Endothelial cell of umbilical vein (primary cell): ENCODE results near the gene ADCY3. TPM values are rescaled to one million over a fixed set of nuclear protein-coding genes. Genes with fewer than 3 reads are reported as not detected.

Experiments used
- BruUV-seq: library from RNA; stranded (reverse); fragments of 400-500 nt; replicated peaks from 2 replicates; lab custom pipeline; 2021; lab: Mats Ljungman, UMichigan
- CTCF ChIA-PET: fragments of 300-600, 350-600 bp; sonication (Branson Sonifier 250); formaldehyde crosslinking; loops from one replicate; lab custom pipeline; 2021; ENCODE audit warnings: antibody characterized with exemption, inconsistent platforms; lab: Charles Lee
- POLR2A ChIA-PET: fragments of 300-600, 350-600 bp; sonication (Branson Sonifier 250); formaldehyde crosslinking; loops from one replicate; lab custom pipeline; 2021; ENCODE audit warnings: antibody characterized with exemption, inconsistent platforms; lab: Charles Lee
- DNase-seq: peaks from one replicate; pipeline ENCODE4 v3.0.0-alpha.2; 2011; ENCODE audit warnings: low read depth, low spot score
- FAIRE-seq: peaks from 2 replicates; lab custom pipeline; 2011; peaks lifted over from hg19 to GRCh38; lab: Jason Lieb, UNC
- H2AFZ ChIP-seq: 2 replicates; pipeline ENCODE4 v1.6.0; 2012; ENCODE audit warnings: low read depth, low read length, control low read depth, inconsistent platforms
- H3K27ac ChIP-seq: 2 replicates; pipeline ENCODE4 v1.5.1; 2011; ENCODE audit warnings: low read depth, mild to moderate bottlenecking, control low read depth, low read length, moderate library complexity; ENCODE audit not compliant: insufficient read depth
- H3K27me3 ChIP-seq, 2 experiments: 2 replicates each; pipeline versions ENCODE4 v1.6.0 to v1.6.1; 2011; ENCODE audit warnings: low read length in 2 of 2, mixed read lengths in 1 of 2; ENCODE audit not compliant: control insufficient read depth in 2 of 2, insufficient read depth in 2 of 2
- H3K36me3 ChIP-seq, 2 experiments: 2 replicates in 1 of 2; 3 replicates in 1 of 2; pipeline ENCODE4 v1.5.1; 2011; ENCODE audit warnings: low read length in 2 of 2, mild to moderate bottlenecking in 1 of 2, moderate library complexity in 1 of 2; ENCODE audit not compliant: control insufficient read depth in 2 of 2, insufficient read depth in 2 of 2; ENCODE audit errors: extremely low read depth in 1 of 2
- H3K4me1 ChIP-seq: 3 replicates; pipeline ENCODE4 v1.5.1; 2011; ENCODE audit warnings: mild to moderate bottlenecking, low read length; ENCODE audit not compliant: control insufficient read depth, insufficient read depth; ENCODE audit errors: extremely low read depth
- H3K4me2 ChIP-seq: 2 replicates; pipeline ENCODE4 v1.6.1; 2011; ENCODE audit warnings: low read length, control low read depth, mixed read lengths; ENCODE audit not compliant: insufficient read depth
- H3K4me3 ChIP-seq, 3 experiments: fragments of 200-600 bp in 1 of 3; sonication (generic), shearing (Covaris generic) in 1 of 3; replicated peaks in 1 of 3; 2 replicates each; pipeline ENCODE4 v1.5.1; 2011 to 2016; ENCODE audit warnings: control low read depth in 3 of 3, low read length in 3 of 3, mild to moderate bottlenecking in 2 of 3, inconsistent platforms in 1 of 3, low read depth in 1 of 3, moderate library complexity in 1 of 3; ENCODE audit not compliant: insufficient read depth in 1 of 3
- H3K79me2 ChIP-seq: 2 replicates; pipeline ENCODE4 v1.6.0; 2012; ENCODE audit warnings: low read length, inconsistent platforms; ENCODE audit not compliant: control insufficient read depth, insufficient read depth
- H3K9ac ChIP-seq: replicated peaks from 2 replicates; pipeline ENCODE3; 2011; ENCODE audit warnings: low read length, control low read depth; ENCODE audit not compliant: insufficient read depth; ENCODE audit errors: extremely low read depth
- H3K9me1 ChIP-seq: replicated peaks from 3 replicates; pipeline ENCODE4 v1.6.0; 2011; ENCODE audit warnings: mild to moderate bottlenecking, low read length; ENCODE audit not compliant: control insufficient read depth, insufficient read depth; ENCODE audit errors: extremely low read depth
- H3K9me3 ChIP-seq: replicated peaks from 2 replicates; pipeline ENCODE4 v1.5.1; 2012; ENCODE audit warnings: low read length, inconsistent platforms; ENCODE audit not compliant: control insufficient read depth, insufficient read depth
- H4K20me1 ChIP-seq: replicated peaks from 2 replicates; pipeline ENCODE3; 2011; ENCODE audit warnings: mild to moderate bottlenecking, low read length; ENCODE audit not compliant: control insufficient read depth, insufficient read depth; ENCODE audit errors: extremely low read depth
- CTCF ChIP-seq, 2 donors: IDR thresholded peaks; 1 replicate in 1 of 2; 2 replicates in 1 of 2; pipeline ENCODE4 v1.5.1; 2011; ENCODE audit warnings: low read length in 2 of 2, mild to moderate bottlenecking in 2 of 2, moderate library complexity in 2 of 2, control low read depth in 1 of 2, inconsistent platforms in 1 of 2, low read depth in 1 of 2; ENCODE audit not compliant: insufficient read depth in 1 of 2; ENCODE audit errors: extremely low read depth in 1 of 2
- EZH2 ChIP-seq: IDR thresholded peaks from 2 replicates; pipeline ENCODE4 v1.6.1; 2012; ENCODE audit warnings: borderline replicate concordance, low read depth, mild to moderate bottlenecking, moderate library complexity, low read length, inconsistent platforms; ENCODE audit not compliant: severe bottlenecking
- FOS ChIP-seq: IDR thresholded peaks from 2 replicates; pipeline ENCODE4 v1.6.1; 2011; ENCODE audit warnings: mild to moderate bottlenecking, low read length, moderate library complexity, borderline replicate concordance; ENCODE audit not compliant: insufficient read depth
- GATA2 ChIP-seq: IDR thresholded peaks from 2 replicates; pipeline ENCODE4 v1.7.0; 2011; ENCODE audit warnings: low read depth, mild to moderate bottlenecking, moderate library complexity, mixed read lengths, low read length; ENCODE audit not compliant: insufficient read length, insufficient read depth
- JUN ChIP-seq: IDR thresholded peaks from 2 replicates; pipeline ENCODE4 v1.6.1; 2011; ENCODE audit warnings: borderline replicate concordance, low read depth; ENCODE audit not compliant: insufficient read length, insufficient read depth
- MYC ChIP-seq: IDR thresholded peaks from one replicate; pipeline ENCODE4 v1.6.1; 2011; ENCODE audit warnings: mild to moderate bottlenecking, low read depth, low read length
- POLR2A ChIP-seq: IDR thresholded peaks from 2 replicates; pipeline ENCODE4 v1.6.1; 2012; ENCODE audit warnings: low read depth, mild to moderate bottlenecking, control low read depth, low read length
- POLR2AphosphoS5 ChIP-seq: IDR thresholded peaks from 2 replicates; pipeline ENCODE4 v1.6.1; 2012; ENCODE audit warnings: low read depth, mild to moderate bottlenecking, control low read depth, low read length, moderate library complexity; ENCODE audit not compliant: insufficient read depth
- dilution Hi-C: fragments of 300-500 bp; cut with MboI; formaldehyde crosslinking; loops from one replicate; pipeline ENCODE4 v1.15.0; 2019; ENCODE audit warnings: low sequenced_read_pairs; ENCODE audit not compliant: extremely low pct_ligation_motif_present
- intact Hi-C: fragments of 100-400 bp; cut with micrococcal nuclease; formaldehyde crosslinking; loops from one replicate; pipeline ENCODE4 v1.10.0; 2022
- polyA plus RNA-seq, 4 experiments: library from polyadenylated mRNA; depleted of rRNA in 3 of 4; stranded (reverse) in 3 of 4; unstranded in 1 of 4; fragments of >200 nt; gene quantifications; 2 replicates each; pipeline versions ENCODE4 v1.2.1 to v1.2.3, GENCODE V29; 2011 to 2012; ENCODE audit warnings: missing spikeins in 1 of 4
- total RNA-seq: library from RNA; stranded (reverse); gene quantifications from 2 replicates; pipeline ENCODE4 v1.2.3, GENCODE V29; 2021
- TF ChIP-seq, protein P1 (sequence below): IDR thresholded peaks from 2 replicates; pipeline ENCODE4 v1.6.1; 2011; ENCODE audit not compliant: insufficient read depth, insufficient read length

Gene ADCY3
- total and polyA plus RNA-seq, 2 donors (not counting 3 experiments of a cell fraction or from before 2014, with no cell fraction given) = 54.0 to 61.3 TPM

DNA sequence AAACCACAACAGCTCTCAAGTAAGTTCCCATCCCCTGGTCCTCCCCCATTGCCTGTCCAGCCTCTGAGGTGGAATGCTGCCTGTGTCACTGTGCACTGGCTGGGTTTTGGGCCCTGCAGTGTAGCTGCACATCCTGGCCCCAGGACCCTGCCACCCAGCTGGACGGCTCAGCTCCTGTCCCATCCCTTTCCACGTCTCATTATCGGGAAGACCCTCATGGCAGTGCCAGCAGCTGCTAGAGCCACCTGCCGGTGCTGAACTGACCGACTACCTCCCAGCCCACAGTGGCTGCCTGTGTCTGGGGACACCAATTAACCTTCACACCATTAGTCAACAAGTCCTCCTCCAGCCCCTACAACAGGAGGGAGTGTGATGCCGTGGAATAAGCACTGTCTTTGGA is 31.9 kb downstream of the ADCY3 start:
- no peaks in the 10 kb centered on the region for H4K20me1 ChIP-seq
- no peak for DNase-seq
- ChIA-PET POLR2A (no interaction called here), CTCF (no interaction called here)
- H2AFZ ChIP-seq = no peak overlapping the region
- H3K9me3 ChIP-seq = no peaks in the 10 kb centered on the region
- no TSS peak for BruUV-seq
- H3K27ac ChIP-seq = no peak overlapping the region
- no peaks in the 10 kb centered on the region for H3K36me3 ChIP-seq
- FAIRE-seq = no peak
- H3K4me1 ChIP-seq = peaks cover 15% of the 10 kb centered on the region
- no peak overlapping the region for H3K9ac ChIP-seq
- H3K4me3 ChIP-seq = no peak overlapping the region
- H3K4me2 ChIP-seq = no peak overlapping the region
- H3K79me2 ChIP-seq = peaks cover 2% of the 10 kb centered on the region
- TF ChIP-seq EZH2 (no peak), POLR2AphosphoS5 (no peak), POLR2A (no peak), JUN (no peak), GATA2 (no peak), MYC (no peak), FOS (no peak), CTCF (IDR thresholded peaks at IDR 0.05; ENCODE audit: extremely low read depth in 1 of 2, insufficient read depth in 1 of 2, low read depth in 1 of 2, low read length in 2 of 2) (no peak)
- TF ChIP-seq, protein P1, sequence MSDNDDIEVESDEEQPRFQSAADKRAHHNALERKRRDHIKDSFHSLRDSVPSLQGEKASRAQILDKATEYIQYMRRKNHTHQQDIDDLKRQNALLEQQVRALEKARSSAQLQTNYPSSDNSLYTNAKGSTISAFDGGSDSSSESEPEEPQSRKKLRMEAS = no peak
- H3K27me3 ChIP-seq = no peaks in the 10 kb centered on the region
- H3K9me1 ChIP-seq = no peaks in the 10 kb centered on the region
- intact Hi-C loops = no loop called here
- dilution Hi-C loops = no loop called here
